ENCODE measurements around the gene GSTO2.

The GSTO2 gene

DNA sequence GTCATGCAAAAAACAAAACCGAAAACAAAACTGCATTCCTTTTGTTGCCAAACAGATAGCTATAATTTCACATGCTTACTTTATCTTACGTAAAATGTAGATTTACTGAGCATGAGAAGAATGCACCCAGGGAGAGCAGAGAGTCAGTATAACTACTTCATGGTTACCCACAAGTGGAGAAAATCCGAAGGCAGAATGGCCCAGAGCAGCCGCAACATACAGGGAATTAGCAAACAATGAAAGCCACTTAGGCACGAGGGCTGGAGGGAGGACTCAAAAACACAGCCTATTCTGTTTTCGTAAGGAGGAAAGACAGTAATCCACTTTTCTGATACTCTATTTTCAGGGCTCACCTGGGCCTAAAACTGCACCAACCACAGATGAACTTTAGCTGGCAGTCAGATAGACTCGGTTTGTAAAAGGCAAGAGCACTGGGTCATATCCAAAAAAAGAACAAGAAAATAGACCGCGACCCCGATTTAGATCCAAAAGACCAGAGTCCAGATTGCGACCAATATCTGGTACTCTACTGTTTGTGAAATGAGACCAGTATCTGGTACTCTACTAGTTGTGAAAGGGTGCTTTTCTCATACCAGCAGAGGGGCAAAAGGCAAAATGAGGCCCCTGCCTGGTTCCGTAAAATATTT lies 68.0 kb downstream of the GSTO2 start:
- H3K4me3 ChIP-seq (ENCODE audit: low read depth, low read length), result peak overlapping the region; percentile 85
- H3K36me3 ChIP-seq (ENCODE audit: control insufficient read depth, insufficient read depth, low read length), result no peaks in the 10 kb centered on the region
- H3K9me3 ChIP-seq (ENCODE audit: control insufficient read depth, insufficient read depth, low read length), result no peaks in the 10 kb centered on the region
- H3K27ac ChIP-seq (ENCODE audit: low read depth, low read length), result peak overlapping the region; percentile 87
- peak overlapping the region; percentile 95 for H3K9ac ChIP-seq (ENCODE audit: low read depth, low read length)
- H3K4me1 ChIP-seq (ENCODE audit: control insufficient read depth, insufficient read depth, low read length), result peaks cover 47% of the 10 kb centered on the region
- H3K27me3 ChIP-seq (ENCODE audit: control insufficient read depth, insufficient read depth, low read length), result peaks cover 6% of the 10 kb centered on the region

DNA sequence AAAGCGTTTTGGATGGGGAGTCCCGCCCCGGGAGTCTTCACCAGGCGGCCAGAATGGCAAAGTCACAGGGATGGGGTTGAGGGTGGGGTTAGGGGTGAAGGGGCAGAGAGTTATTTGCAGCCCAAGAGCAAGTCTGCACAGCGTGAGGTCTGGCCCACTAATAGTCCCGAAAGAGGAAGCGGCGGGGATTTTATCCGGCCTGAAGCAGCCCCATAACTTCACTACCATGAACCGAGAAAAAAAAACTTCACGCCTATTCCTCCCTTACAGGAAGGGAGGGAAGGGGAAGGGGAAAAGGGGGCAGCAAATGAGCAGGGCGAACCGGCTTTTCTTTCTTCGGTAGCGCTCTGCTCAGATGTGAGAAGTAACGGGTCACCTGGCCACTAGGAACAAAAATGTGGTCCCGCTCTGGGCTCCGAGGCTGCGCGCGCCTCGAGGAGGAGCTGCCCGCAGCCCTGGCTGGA lies 68.6 kb downstream of the GSTO2 start:
- peak overlapping the region; percentile 87 for H3K27ac ChIP-seq (ENCODE audit: low read depth, low read length)
- no peaks in the 10 kb centered on the region for H3K9me3 ChIP-seq (ENCODE audit: control insufficient read depth, insufficient read depth, low read length)
- peak overlapping the region; percentile 85 for H3K4me3 ChIP-seq (ENCODE audit: low read depth, low read length)
- peaks cover 41% of the 10 kb centered on the region for H3K4me1 ChIP-seq (ENCODE audit: control insufficient read depth, insufficient read depth, low read length)
- peak overlapping the region; percentile 95 for H3K9ac ChIP-seq (ENCODE audit: low read depth, low read length)
- H3K27me3 ChIP-seq (ENCODE audit: control insufficient read depth, insufficient read depth, low read length), result peaks cover 6% of the 10 kb centered on the region
- no peaks in the 10 kb centered on the region for H3K36me3 ChIP-seq (ENCODE audit: control insufficient read depth, insufficient read depth, low read length)

DNA sequence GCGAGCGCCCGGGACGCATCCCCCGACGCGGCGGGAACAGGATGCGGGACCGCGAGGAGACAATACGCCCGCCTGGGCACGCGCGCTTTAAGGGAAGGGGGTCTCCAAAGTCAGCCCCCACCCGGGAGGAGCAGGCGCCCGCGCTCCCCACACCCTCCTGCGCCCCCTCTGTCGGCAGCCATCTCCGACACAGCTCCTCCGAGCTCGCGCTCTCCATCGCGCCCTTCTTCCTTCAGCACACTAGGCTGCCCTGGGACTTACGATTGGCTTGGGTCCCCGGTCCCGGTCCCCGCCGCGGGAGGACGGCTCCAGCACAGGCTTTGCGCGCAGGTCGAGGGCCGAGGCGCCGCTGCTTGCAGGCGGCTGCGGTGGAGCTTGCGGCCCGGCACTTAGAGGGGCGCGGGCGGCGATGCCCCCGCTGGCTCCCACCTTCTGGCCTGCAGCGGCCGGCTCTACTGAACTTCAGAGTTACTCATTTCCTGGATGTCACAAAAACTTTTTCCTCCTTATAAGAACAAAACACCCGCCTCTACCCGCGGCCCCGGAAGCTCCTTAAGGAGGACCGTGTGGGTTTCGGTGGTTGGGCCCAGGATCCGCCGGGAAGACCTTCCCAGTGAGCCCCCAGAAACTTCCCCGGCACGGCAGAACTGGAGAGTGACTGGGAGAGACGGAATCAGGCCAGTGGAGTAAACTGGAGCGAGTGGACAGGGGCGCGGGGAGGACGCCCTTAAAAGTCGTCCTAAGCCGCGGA lies 69.2 kb downstream of the GSTO2 start, which contains the start of gene ITPRIP:
Gene ITPRIP (minus strand): TSS at position 481 of the 751 bp plus-strand sequence. CDS start 22,414 bp downstream, outside the sequence.
- H3K4me1 ChIP-seq (ENCODE audit: control insufficient read depth, insufficient read depth, low read length), result peaks cover 35% of the 10 kb centered on the region
- no peaks in the 10 kb centered on the region for H3K9me3 ChIP-seq (ENCODE audit: control insufficient read depth, insufficient read depth, low read length)
- peak within 1 kb of the TSS; percentile 95 for H3K9ac ChIP-seq (ENCODE audit: low read depth, low read length)
- peak within 1 kb of the TSS; percentile 85 for H3K4me3 ChIP-seq (ENCODE audit: low read depth, low read length)
- H3K36me3 ChIP-seq (ENCODE audit: control insufficient read depth, insufficient read depth, low read length), result no peaks in the 10 kb centered on the region
- H3K27me3 ChIP-seq (ENCODE audit: control insufficient read depth, insufficient read depth, low read length), result peaks cover 6% of the 10 kb centered on the region
- peak within 1 kb of the TSS; percentile 87 for H3K27ac ChIP-seq (ENCODE audit: low read depth, low read length)

DNA sequence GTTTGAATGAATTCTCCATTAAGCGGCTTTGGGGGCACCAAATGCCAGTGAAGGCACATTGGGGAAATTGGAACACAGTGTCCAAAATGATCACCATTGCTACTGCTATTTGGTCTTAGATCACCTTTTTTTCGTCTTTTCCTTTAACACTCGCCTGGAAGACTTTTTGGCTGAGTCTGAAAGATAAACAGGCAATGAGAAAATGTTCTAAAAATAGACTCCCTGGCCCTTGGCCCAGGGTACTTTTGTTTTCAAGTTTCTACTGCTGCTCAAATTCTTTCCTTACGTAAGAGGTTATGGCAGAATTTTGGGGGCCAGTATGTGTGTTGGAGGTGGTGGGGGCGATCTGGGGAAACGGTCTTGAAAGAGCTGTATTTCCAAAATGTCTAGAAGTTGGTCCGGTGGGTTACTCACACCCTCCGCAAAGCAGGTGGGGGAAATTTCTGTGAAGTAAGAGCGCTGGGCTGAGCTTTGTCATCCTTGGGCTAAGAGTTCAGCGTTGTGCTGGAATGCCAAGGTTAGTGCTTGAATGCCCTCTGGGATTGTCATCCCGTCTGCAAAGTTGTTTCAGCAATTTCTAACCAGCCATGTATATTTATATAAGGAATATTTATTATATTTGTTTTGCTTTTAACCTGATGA lies 70.6 kb downstream of the GSTO2 start:
- Histone ChIP-seq H3K27me3 (ENCODE audit: control insufficient read depth, insufficient read depth, low read length) (peaks cover 6% of the 10 kb centered on the region), H3K36me3 (ENCODE audit: control insufficient read depth, insufficient read depth, low read length) (no peaks in the 10 kb centered on the region), H3K4me3 (ENCODE audit: low read depth, low read length) (peak overlapping the region; percentile 85), H3K9me3 (ENCODE audit: control insufficient read depth, insufficient read depth, low read length) (no peaks in the 10 kb centered on the region), H3K4me1 (ENCODE audit: control insufficient read depth, insufficient read depth, low read length) (peaks cover 24% of the 10 kb centered on the region), H3K9ac (ENCODE audit: low read depth, low read length) (0 out of 2 replicates have a peak overlapping the region, but pooled peaks have one; percentile 95), H3K27ac (ENCODE audit: low read depth, low read length) (peak overlapping the region; percentile 87)

DNA sequence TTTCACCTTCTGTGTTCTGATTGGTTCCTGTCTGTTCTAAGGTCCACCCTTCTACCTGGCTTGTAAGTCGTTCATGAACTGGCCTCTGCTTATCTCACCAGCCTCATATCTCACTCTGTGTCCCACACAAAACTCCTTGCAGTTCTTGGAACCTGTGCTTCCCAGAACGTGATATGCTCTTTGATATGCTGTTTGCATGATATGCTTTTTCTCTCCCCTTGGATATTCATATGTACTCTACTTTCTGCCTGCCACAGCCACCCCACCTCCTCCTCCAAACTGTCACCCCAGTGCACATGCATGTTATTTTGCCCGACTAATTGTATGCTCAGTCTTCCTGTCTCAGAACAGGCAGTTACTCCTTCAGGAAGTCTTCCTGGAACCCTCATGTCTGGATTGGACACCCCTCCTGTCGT lies 71.1 kb downstream of the GSTO2 start:
- Histone ChIP-seq H3K27ac (ENCODE audit: low read depth, low read length) (no peak overlapping the region), H3K9ac (ENCODE audit: low read depth, low read length) (no peak overlapping the region), H3K4me3 (ENCODE audit: low read depth, low read length) (no peak overlapping the region), H3K36me3 (ENCODE audit: control insufficient read depth, insufficient read depth, low read length) (no peaks in the 10 kb centered on the region), H3K4me1 (ENCODE audit: control insufficient read depth, insufficient read depth, low read length) (peaks cover 24% of the 10 kb centered on the region), H3K9me3 (ENCODE audit: control insufficient read depth, insufficient read depth, low read length) (no peaks in the 10 kb centered on the region), H3K27me3 (ENCODE audit: control insufficient read depth, insufficient read depth, low read length) (peaks cover 6% of the 10 kb centered on the region)

DNA sequence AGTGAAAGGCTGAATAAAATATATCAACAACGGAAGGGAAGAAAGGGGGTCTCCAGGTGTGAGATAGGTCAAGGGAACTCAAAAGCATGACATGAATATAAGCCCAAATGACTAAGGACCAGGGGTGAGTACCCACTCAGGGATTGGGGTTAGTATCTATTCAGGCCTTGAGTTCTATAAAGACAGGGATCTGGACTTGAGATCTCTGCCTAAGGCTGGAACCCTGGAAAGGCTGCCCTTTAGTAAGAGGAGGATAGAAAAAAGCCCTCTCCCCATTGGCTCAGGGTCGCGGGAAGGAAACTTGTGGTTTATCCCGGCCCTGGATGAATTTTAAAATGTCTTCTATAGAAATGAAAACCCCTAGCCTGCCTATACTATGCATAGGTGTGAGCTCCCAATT lies 71.7 kb downstream of the GSTO2 start:
- no peak overlapping the region for H3K9ac ChIP-seq (ENCODE audit: low read depth, low read length)
- no peak overlapping the region for H3K27ac ChIP-seq (ENCODE audit: low read depth, low read length)
- peaks cover 6% of the 10 kb centered on the region for H3K27me3 ChIP-seq (ENCODE audit: control insufficient read depth, insufficient read depth, low read length)
- H3K4me3 ChIP-seq (ENCODE audit: low read depth, low read length), result no peak overlapping the region
- no peaks in the 10 kb centered on the region for H3K9me3 ChIP-seq (ENCODE audit: control insufficient read depth, insufficient read depth, low read length)
- peaks cover 24% of the 10 kb centered on the region for H3K4me1 ChIP-seq (ENCODE audit: control insufficient read depth, insufficient read depth, low read length)
- no peaks in the 10 kb centered on the region for H3K36me3 ChIP-seq (ENCODE audit: control insufficient read depth, insufficient read depth, low read length)

DNA sequence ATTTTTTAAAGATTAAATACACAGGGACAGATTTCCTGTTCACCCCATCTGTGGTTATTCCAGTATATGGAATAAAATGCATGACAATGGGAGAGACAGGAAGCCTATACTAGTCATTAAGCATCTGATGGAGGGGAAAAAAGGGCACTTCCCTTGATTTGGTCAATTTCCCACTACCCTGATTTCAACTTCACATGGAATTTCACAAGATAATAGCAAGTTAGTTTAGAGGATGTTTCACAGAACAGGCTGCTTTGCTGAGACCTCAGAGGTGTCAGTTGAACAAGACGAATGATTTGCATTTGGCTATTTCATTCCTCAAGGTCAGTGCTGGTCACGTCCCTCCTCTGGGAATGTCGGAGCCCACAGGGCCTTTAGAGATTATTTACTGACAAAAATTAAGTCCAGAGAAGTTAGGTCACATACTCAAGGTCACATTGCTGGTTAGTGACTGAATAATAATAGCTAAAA lies 74.0 kb downstream of the GSTO2 start:
- Histone ChIP-seq H3K4me3 (ENCODE audit: low read depth, low read length) (no peak overlapping the region), H3K9me3 (ENCODE audit: control insufficient read depth, insufficient read depth, low read length) (no peaks in the 10 kb centered on the region), H3K27ac (ENCODE audit: low read depth, low read length) (no peak overlapping the region), H3K36me3 (ENCODE audit: control insufficient read depth, insufficient read depth, low read length) (no peaks in the 10 kb centered on the region), H3K9ac (ENCODE audit: low read depth, low read length) (no peak overlapping the region), H3K27me3 (ENCODE audit: control insufficient read depth, insufficient read depth, low read length) (peaks cover 6% of the 10 kb centered on the region), H3K4me1 (ENCODE audit: control insufficient read depth, insufficient read depth, low read length) (peaks cover 11% of the 10 kb centered on the region)

DNA sequence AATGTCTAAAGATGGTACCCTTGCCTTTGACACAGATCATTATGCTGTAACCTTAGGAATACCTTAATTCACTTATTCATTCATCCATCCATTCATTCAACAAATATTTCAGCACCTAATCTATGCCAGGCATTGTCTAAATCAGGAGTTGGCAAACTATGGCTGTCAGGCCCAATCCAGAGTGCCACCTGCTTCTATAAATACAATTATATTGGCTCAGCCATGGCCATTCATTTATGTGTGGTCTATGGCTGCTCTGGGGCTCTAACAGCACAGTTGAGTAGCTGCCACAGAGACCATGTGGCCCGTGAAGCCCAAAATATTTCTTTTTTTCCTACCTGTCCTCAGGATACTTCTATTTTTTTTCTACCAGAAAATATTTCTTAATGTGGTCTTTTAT lies 75.2 kb downstream of the GSTO2 start:
- no peak overlapping the region for H3K27ac ChIP-seq (ENCODE audit: low read depth, low read length)
- peaks cover 12% of the 10 kb centered on the region for H3K4me1 ChIP-seq (ENCODE audit: control insufficient read depth, insufficient read depth, low read length)
- H3K27me3 ChIP-seq (ENCODE audit: control insufficient read depth, insufficient read depth, low read length), result peaks cover 6% of the 10 kb centered on the region
- no peaks in the 10 kb centered on the region for H3K9me3 ChIP-seq (ENCODE audit: control insufficient read depth, insufficient read depth, low read length)
- no peaks in the 10 kb centered on the region for H3K36me3 ChIP-seq (ENCODE audit: control insufficient read depth, insufficient read depth, low read length)
- H3K4me3 ChIP-seq (ENCODE audit: low read depth, low read length), result no peak overlapping the region
- H3K9ac ChIP-seq (ENCODE audit: low read depth, low read length), result no peak overlapping the region

DNA sequence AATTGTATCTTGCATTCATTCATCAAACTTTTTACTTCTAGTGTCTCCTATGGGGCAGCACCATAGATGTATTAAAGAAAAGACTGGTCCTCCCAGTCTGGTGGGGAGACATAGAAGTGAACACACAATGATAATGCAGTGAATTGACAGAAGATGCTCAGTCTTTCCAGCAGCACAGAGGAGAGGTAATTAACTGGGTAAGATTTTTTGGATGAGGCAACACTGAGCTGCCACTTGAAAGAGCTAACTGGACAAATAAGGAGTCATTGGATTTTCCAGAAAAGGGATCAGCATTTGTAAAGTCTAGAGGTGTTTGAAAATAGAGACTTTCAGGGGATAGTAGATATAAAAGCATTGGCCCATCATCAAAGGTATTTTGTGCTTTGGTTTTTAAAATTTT lies 76.5 kb downstream of the GSTO2 start:
- no peak overlapping the region for H3K9ac ChIP-seq (ENCODE audit: low read depth, low read length)
- no peak overlapping the region for H3K27ac ChIP-seq (ENCODE audit: low read depth, low read length)
- H3K36me3 ChIP-seq (ENCODE audit: control insufficient read depth, insufficient read depth, low read length), result no peaks in the 10 kb centered on the region
- H3K4me1 ChIP-seq (ENCODE audit: control insufficient read depth, insufficient read depth, low read length), result peaks cover 11% of the 10 kb centered on the region
- H3K4me3 ChIP-seq (ENCODE audit: low read depth, low read length), result no peak overlapping the region
- H3K9me3 ChIP-seq (ENCODE audit: control insufficient read depth, insufficient read depth, low read length), result no peaks in the 10 kb centered on the region
- H3K27me3 ChIP-seq (ENCODE audit: control insufficient read depth, insufficient read depth, low read length), result no peaks in the 10 kb centered on the region

DNA sequence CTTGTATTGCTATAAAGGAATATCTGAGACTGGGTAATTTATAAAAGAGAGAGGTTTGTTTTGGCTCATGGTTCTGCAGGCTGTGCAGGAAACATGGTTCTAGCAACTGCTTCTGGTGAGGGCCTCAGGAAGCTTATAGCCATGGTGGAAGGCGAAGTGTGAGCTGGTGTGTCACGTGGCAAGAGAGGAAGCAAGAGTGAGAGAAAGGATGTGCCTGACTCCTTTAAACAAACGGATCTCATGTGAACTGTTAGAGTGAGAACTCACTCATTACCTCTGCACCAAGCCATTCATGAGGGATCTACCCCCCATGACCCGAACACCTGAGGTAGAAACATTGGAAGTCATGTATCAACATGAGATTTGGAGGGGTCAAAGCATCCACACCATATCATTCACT lies 77.0 kb downstream of the GSTO2 start:
- H3K4me3 ChIP-seq (ENCODE audit: low read depth, low read length), result no peak overlapping the region
- no peak overlapping the region for H3K9ac ChIP-seq (ENCODE audit: low read depth, low read length)
- peaks cover 11% of the 10 kb centered on the region for H3K4me1 ChIP-seq (ENCODE audit: control insufficient read depth, insufficient read depth, low read length)
- H3K27me3 ChIP-seq (ENCODE audit: control insufficient read depth, insufficient read depth, low read length), result no peaks in the 10 kb centered on the region
- H3K9me3 ChIP-seq (ENCODE audit: control insufficient read depth, insufficient read depth, low read length), result no peaks in the 10 kb centered on the region
- no peak overlapping the region for H3K27ac ChIP-seq (ENCODE audit: low read depth, low read length)
- no peaks in the 10 kb centered on the region for H3K36me3 ChIP-seq (ENCODE audit: control insufficient read depth, insufficient read depth, low read length)

Measured in HUES48 (cell line).